Left lung (tissue), 10 donors: ENCODE measurements around the gene WDPCP. TPM values are rescaled to one million over a fixed set of nuclear protein-coding genes. Genes with fewer than 3 reads are reported as not detected.

Source experiments
- ATAC-seq: fragments of 200-7000 bp; cut with Tn5 transposase; one replicate; pipeline ENCODE4 v1.9.1; 2020; ENCODE audit warnings: moderate library complexity
- DNase-seq, 4 donors: peaks; one replicate each; pipeline ENCODE4 v3.0.0-alpha.2; 2013 to 2020
- H3K27ac ChIP-seq, 2 donors: fragments of 200-600 bp; sonication (generic) in 1 of 2; one replicate each; pipeline versions ENCODE4 v1.5.0 to v1.8.0; 2020 to 2021
- H3K27me3 ChIP-seq, 2 donors: fragments of 200-600 bp; sonication (generic) in 1 of 2; one replicate each; pipeline versions ENCODE4 v1.5.0 to v1.8.0; 2020 to 2021
- H3K36me3 ChIP-seq, 2 donors: fragments of 200-600 bp; sonication (generic) in 1 of 2; one replicate each; pipeline versions ENCODE4 v1.5.0 to v1.8.0; 2020 to 2021
- H3K4me1 ChIP-seq, 2 donors: fragments of 200-600 bp; one replicate each; pipeline ENCODE4 v1.8.0; 2021
- H3K4me3 ChIP-seq, 2 donors: fragments of 200-600 bp; sonication (generic) in 1 of 2; one replicate each; pipeline versions ENCODE4 v1.5.0 to v1.8.0; 2020 to 2021; ENCODE audit warnings: mild to moderate bottlenecking in 1 of 2
- H3K9me3 ChIP-seq, 2 donors: fragments of 200-600 bp; sonication (generic) in 1 of 2; one replicate each; pipeline versions ENCODE4 v1.5.0 to v1.8.0; 2020 to 2021
- intact Hi-C, 2 donors: fragments of 100-400 bp; cut with DNase I; formaldehyde crosslinking; loops; one replicate each; pipeline versions ENCODE4 v1.11.2 to v1.14.2; 2022
- polyA plus RNA-seq, 6 donors: library from polyadenylated mRNA; unstranded; fragments of 120-200 nt; gene quantifications; one replicate each; pipeline ENCODE4 v1.2.1, GENCODE V29; 2013; ENCODE audit not compliant: insufficient read length in 6 of 6
- total RNA-seq, 2 donors: library from RNA; stranded (reverse); fragmentation: NEBNext Ultra II Directional; extraction: Animal tissue kit (Norgen Biotek cat#: 25700); gene quantifications; one replicate each; pipeline ENCODE4 v1.2.1, GENCODE V29; 2021
- TF ChIP-seq, protein P1 (sequence below), 2 donors: fragments of 200-600 bp; sonication (generic) in 1 of 2; IDR thresholded peaks; one replicate each; pipeline versions ENCODE4 v1.5.0 to v1.8.0; 2021; ENCODE audit warnings: antibody characterized with exemption in 2 of 2
- donor health status: DM: no; HTN: yes; CAD: no.
- donor health status: DM: no; HTN: no; CAD: no.

Gene WDPCP
- total and polyA plus RNA-seq, 8 donors, result 9.0 to 17.5 (median 14.4) TPM

DNA sequence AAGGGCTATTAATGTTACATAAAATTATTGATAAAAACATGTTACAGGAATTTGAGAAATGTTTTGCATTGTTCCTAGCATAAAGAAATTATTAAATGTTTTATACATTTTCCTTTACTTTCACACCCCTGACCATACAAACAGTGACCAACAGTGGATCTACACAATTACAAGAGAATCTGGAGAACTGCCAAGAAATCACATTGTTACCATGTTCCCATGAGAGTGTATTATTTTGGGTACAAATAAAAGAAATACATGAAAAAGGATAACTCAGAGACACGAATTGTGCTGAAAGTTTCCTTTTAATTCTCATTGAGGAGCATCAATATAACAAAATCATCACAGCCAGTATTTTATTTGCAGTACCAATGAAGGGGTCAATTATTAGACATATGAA, 150.1 kb downstream of the WDPCP start:
- DNase-seq (no peak), ATAC-seq (no peak)
- intact Hi-C loops, result no loop called here
- Histone ChIP-seq H3K27ac (no peak overlapping the region), H3K4me3 (no peak overlapping the region), H3K36me3 (no peaks in the 10 kb centered on the region), H3K27me3 (no peaks in the 10 kb centered on the region), H3K4me1 (peaks cover 0 to 4% of the 10 kb centered on the region in 2 donors), H3K9me3 (no peaks in the 10 kb centered on the region)
- TF ChIP-seq, protein P1, sequence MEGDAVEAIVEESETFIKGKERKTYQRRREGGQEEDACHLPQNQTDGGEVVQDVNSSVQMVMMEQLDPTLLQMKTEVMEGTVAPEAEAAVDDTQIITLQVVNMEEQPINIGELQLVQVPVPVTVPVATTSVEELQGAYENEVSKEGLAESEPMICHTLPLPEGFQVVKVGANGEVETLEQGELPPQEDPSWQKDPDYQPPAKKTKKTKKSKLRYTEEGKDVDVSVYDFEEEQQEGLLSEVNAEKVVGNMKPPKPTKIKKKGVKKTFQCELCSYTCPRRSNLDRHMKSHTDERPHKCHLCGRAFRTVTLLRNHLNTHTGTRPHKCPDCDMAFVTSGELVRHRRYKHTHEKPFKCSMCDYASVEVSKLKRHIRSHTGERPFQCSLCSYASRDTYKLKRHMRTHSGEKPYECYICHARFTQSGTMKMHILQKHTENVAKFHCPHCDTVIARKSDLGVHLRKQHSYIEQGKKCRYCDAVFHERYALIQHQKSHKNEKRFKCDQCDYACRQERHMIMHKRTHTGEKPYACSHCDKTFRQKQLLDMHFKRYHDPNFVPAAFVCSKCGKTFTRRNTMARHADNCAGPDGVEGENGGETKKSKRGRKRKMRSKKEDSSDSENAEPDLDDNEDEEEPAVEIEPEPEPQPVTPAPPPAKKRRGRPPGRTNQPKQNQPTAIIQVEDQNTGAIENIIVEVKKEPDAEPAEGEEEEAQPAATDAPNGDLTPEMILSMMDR (IDR thresholded peaks at IDR 0.05), result no peak

DNA sequence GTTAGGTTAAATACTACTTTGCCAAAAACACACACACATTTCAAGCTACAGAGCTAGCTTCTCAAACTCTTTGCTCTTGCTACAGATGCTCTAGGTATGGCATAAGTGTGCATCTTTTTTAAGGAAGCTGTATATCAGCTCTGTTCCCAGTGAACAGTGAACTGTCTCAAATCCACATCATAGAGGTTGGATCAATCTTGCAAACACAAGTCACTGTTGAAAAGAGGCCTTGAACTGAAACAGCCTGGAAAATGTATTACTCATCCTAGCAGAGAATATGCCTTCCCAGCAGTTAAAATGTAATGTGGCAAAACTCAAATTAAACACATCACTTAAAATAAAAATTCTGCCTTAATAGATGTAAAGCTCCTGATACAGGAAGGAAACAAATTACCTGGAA, 151.8 kb downstream of the WDPCP start:
- H3K27me3 ChIP-seq, result no peaks in the 10 kb centered on the region
- TF ChIP-seq, protein P1 (IDR thresholded peaks at IDR 0.05), result no peak
- intact Hi-C loops, result no loop called here
- H3K27ac ChIP-seq, result no peak overlapping the region
- DNase-seq, result no peak
- no peaks in the 10 kb centered on the region for H3K36me3 ChIP-seq
- no peak overlapping the region for H3K4me3 ChIP-seq
- ATAC-seq, result no peak
- no peaks in the 10 kb centered on the region for H3K9me3 ChIP-seq
- peaks cover 0 to 4% of the 10 kb centered on the region in 2 donors for H3K4me1 ChIP-seq

DNA sequence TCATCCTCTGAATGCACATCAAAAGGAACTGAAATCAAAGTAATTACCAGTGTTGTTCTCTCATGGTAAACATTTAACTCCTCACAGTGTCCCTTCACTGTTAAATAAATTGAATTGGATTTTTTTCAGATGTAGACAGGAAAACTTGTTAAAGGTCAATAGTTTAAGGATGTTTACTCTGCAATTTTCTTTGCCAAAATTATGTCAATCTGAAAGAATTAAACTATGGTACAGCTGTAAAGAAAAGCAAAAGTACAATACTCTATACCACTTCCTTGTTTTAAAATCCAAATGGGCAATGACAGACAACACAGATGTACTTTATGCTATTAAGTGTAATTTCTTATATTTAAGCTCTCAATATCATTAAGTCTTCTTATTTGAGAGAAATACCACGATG, 153.2 kb downstream of the WDPCP start:
- Histone ChIP-seq H3K4me1 (peaks cover 0 to 4% of the 10 kb centered on the region in 2 donors), H3K27me3 (no peaks in the 10 kb centered on the region), H3K36me3 (no peaks in the 10 kb centered on the region), H3K9me3 (no peaks in the 10 kb centered on the region), H3K27ac (no peak overlapping the region), H3K4me3 (no peak overlapping the region)
- ATAC-seq (no peak), DNase-seq (no peak)
- TF ChIP-seq, protein P1 (IDR thresholded peaks at IDR 0.05), result no peak
- intact Hi-C loops, result no loop called here

DNA sequence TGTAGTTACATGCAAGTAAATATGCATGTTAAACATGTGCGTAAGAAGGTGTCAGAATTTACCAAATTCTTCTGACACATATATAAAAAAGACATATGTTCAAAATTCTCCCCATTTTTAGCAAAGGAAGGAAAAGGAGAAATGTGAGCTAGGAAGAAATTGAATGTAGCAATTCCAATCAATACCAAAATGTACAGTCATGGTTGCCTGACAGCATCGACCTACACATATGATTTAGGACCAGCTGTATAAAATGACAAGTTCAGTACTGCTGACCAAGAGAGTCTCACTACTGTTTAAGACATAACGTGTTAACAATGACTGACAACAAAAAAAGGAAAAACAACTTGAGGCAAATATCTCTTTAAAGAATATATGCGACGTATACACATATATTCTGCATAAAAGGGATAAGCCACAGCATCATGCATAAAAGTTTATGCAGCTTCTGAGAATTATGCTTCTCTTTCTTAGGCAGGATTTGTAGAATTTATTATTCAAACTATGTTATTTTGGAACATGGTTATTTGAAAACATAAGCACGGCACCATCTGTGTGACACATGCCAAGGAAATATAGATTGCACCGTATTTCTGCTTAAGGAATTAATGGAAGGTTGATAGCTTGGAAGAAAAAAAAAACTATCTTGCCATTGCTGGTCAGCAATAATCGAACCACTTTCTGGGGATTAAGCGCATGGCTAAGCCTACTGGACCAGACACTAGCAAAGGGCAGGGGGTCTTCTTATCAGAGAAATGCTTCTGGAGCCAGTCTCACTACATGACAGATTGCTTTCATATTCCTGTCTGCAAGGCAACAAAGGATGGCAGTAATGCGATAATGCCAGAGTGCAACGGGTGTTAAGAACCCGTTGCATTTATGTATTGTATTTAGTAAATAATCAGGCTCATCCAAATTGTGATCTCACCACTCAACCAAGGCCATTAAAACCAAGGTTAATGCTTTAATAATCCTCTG, 154.0 kb downstream of the WDPCP start:
- ATAC-seq (no peak), DNase-seq (no peak)
- Histone ChIP-seq H3K36me3 (no peaks in the 10 kb centered on the region), H3K9me3 (no peaks in the 10 kb centered on the region), H3K27ac (no peak overlapping the region), H3K27me3 (no peaks in the 10 kb centered on the region), H3K4me3 (no peak overlapping the region), H3K4me1 (peaks cover 0 to 4% of the 10 kb centered on the region in 2 donors)
- intact Hi-C loops, result no loop called here
- TF ChIP-seq, protein P1 (IDR thresholded peaks at IDR 0.05), result no peak

DNA sequence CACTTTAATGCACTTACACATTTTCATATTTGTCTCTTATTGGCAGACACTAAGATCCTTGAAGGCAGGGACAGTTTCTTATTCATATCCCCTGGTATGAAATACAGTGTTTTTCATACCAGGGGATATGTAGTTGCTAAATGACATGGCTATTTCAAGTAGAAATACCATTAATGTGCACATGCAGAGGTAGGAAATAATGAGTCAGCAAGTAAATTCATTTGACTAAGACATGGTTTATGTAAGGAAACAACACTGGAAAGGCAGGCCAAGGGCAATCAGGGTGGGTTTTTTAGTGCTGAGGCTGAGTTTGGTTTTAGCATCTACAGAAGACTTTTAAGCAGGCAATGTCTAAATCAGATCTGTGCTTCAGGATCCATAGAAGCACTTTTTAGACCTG, 155.9 kb downstream of the WDPCP start:
- no peak for DNase-seq
- no peak for ATAC-seq
- no peak overlapping the region for H3K27ac ChIP-seq

More for the DNA sequence above, 155.9 kb downstream of the WDPCP start:
- Histone ChIP-seq H3K9me3 (peaks cover 0 to 3% of the 10 kb centered on the region in 2 donors), H3K4me1 (peaks cover 0 to 4% of the 10 kb centered on the region in 2 donors), H3K27me3 (no peaks in the 10 kb centered on the region), H3K36me3 (no peaks in the 10 kb centered on the region), H3K4me3 (no peak overlapping the region)
- intact Hi-C loops, result no loop called here
- TF ChIP-seq, protein P1 (IDR thresholded peaks at IDR 0.05), result no peak
